K562 (cell line): Measurements from ENCODE around the gene ZNF587.

Experiments
- CEBPB ChIP-seq: fragments of 450-650 bp; IDR thresholded peaks from 2 replicates; pipeline ENCODE4 v1.6.1; 2016; ENCODE audit warnings: missing genetic modification characterization, missing compliant biosample characterization
- HCFC1 ChIP-seq: IDR thresholded peaks from 2 replicates; pipeline ENCODE4 v1.6.1; 2012; ENCODE audit warnings: low read depth, low read length, improper control_type of control experiment
- NFE2 ChIP-seq: IDR thresholded peaks from 2 replicates; pipeline ENCODE4 v1.6.1; 2014; ENCODE audit warnings: antibody characterized with exemption, low read depth
- POLR2A ChIP-seq: fragments of 450-650 bp; conservative IDR thresholded peaks from 2 replicates; pipeline ENCODE4 v1.6.1; 2016
- ZNF77 ChIP-seq: fragments of 250-450 bp; sonication (Bioruptor Pico); IDR thresholded peaks from 2 replicates; pipeline ENCODE4 v1.5.0; 2020
- ZZZ3 ChIP-seq: fragments of 450-650 bp; IDR thresholded peaks from 2 replicates; pipeline ENCODE4 v1.6.1; 2016; ENCODE audit warnings: antibody characterized with exemption, mild to moderate bottlenecking, moderate library complexity
- TF ChIP-seq, protein P1 (sequence below): sonication (generic); formaldehyde crosslinking; IDR thresholded peaks from 2 replicates; pipeline ENCODE4 v1.8.1; 2023; ENCODE audit warnings: mild to moderate bottlenecking, missing genetic modification reagents

DNA sequence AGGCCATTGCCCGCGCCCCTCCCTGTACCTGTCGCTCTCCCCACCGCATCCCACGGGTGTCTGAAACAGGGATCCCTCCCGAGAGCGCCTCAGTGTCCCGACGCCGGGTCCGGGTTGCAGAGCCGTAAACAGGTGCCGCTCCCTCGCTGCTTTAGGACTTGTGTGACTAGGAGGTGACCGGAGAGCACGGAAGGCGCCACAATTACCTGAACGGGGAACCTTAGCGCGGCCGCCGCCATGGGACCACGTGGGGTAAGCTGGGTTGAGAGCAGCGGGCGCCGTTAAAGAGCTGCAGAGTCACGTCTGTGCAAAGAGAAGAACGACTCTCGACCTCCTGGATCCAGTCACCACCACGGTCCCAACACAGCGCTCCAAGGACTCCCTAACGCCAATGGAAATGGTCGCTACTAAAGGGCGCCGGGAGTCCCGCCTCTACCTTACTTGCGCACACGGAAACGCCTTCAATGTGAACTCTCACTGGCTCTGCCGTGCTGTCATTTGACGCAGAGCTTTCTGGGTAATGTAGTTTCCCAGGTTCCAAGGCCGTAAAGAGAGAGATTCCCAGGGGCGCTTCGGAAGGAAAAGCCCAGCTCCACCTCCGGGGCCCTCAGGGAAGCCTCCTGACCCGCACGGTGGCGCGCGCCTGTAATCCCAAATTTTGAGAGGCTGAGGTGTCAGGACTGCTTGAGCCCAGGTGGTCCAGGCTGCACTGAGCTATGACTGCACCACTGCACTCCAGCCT is 35.0 kb upstream of the ZNF587 start, which contains the start of gene ZNF552:
- TF ChIP-seq ZZZ3 (no peak), POLR2A (peak; percentile 88), CEBPB (tag) (no peak), ZNF77 (CRISPR knock-in tag) (no peak), NFE2 (0 out of 2 replicates have a peak, but pooled peaks have one; percentile 1), HCFC1 (peak; percentile 95)
- TF ChIP-seq, protein P1, sequence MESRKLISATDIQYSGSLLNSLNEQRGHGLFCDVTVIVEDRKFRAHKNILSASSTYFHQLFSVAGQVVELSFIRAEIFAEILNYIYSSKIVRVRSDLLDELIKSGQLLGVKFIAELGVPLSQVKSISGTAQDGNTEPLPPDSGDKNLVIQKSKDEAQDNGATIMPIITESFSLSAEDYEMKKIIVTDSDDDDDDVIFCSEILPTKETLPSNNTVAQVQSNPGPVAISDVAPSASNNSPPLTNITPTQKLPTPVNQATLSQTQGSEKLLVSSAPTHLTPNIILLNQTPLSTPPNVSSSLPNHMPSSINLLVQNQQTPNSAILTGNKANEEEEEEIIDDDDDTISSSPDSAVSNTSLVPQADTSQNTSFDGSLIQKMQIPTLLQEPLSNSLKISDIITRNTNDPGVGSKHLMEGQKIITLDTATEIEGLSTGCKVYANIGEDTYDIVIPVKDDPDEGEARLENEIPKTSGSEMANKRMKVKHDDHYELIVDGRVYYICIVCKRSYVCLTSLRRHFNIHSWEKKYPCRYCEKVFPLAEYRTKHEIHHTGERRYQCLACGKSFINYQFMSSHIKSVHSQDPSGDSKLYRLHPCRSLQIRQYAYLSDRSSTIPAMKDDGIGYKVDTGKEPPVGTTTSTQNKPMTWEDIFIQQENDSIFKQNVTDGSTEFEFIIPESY (CRISPR knock-in tag), result 0 out of 2 replicates have a peak, but pooled peaks have one; percentile 13
